Activated naive CD4-positive, alpha-beta T cell treated with anti-CD3 and anti-CD28 coated beads for 36 hours (primary cell): ENCODE results near the gene NLGN1. TPM values are rescaled to one million over a fixed set of nuclear protein-coding genes. Genes with fewer than 3 reads are reported as not detected.

Source experiments
- CTCF ChIA-PET: fragments of 350-600 bp; sonication (Branson Sonifier 250); formaldehyde crosslinking; loops from one replicate; lab custom pipeline; 2021; ENCODE audit warnings: antibody characterized with exemption; lab: Charles Lee
- DNase-seq: peaks from one replicate; pipeline ENCODE4 v3.0.0-alpha.2; 2020
- H3K27ac Mint-ChIP-seq: one replicate; pipeline ENCODE4 v1.8.0; 2021; ENCODE audit warnings: mild to moderate bottlenecking, mixed read lengths
- H3K27me3 Mint-ChIP-seq: one replicate; pipeline ENCODE4 v1.8.0; 2021; ENCODE audit warnings: low read depth, mixed read lengths
- H3K36me3 Mint-ChIP-seq: one replicate; pipeline ENCODE4 v1.8.0; 2021; ENCODE audit warnings: low read depth, mixed read lengths
- H3K4me1 Mint-ChIP-seq: one replicate; pipeline ENCODE4 v1.8.0; 2021; ENCODE audit warnings: low read depth, mixed read lengths
- H3K4me3 Mint-ChIP-seq: one replicate; pipeline ENCODE4 v1.8.0; 2021; ENCODE audit warnings: mild to moderate bottlenecking, moderate library complexity, mixed read lengths
- H3K9me3 Mint-ChIP-seq: one replicate; pipeline ENCODE4 v1.8.0; 2021; ENCODE audit warnings: mixed read lengths
- intact Hi-C: fragments of 100-400 bp; cut with micrococcal nuclease; formaldehyde crosslinking; loops from one replicate; pipeline ENCODE4 v1.15.1; 2023
- total RNA-seq, 2 experiments: library from RNA; stranded (reverse); gene quantifications; one replicate each; pipeline ENCODE4 v1.2.3, GENCODE V29; 2021

Gene NLGN1
- total RNA-seq, 2 experiments from 2014 or later: not detected

GRCh38 chr3:173708191-173708590 is 310.6 kb downstream of the NLGN1 start:
- no peak for DNase-seq
- no peaks in the 10 kb centered on the region for H3K36me3 Mint-ChIP-seq
- no peaks in the 10 kb centered on the region for H3K27me3 Mint-ChIP-seq
- H3K4me3 Mint-ChIP-seq: no peak overlapping the region
- no peak overlapping the region for H3K27ac Mint-ChIP-seq
- H3K9me3 Mint-ChIP-seq: no peaks in the 10 kb centered on the region
- CTCF ChIA-PET: no interaction called here
- intact Hi-C loops: no loop called here
- no peaks in the 10 kb centered on the region for H3K4me1 Mint-ChIP-seq

- intact Hi-C loops: no loop called here
- Mint-ChIP-seq H3K4me3 (no peak overlapping the region), H3K4me1 (no peaks in the 10 kb centered on the region), H3K27me3 (no peaks in the 10 kb centered on the region), H3K36me3 (no peaks in the 10 kb centered on the region), H3K9me3 (no peaks in the 10 kb centered on the region), H3K27ac (no peak overlapping the region)
- DNase-seq: no peak
- CTCF ChIA-PET: no interaction called here
Measured at GRCh38 chr3:173709026-173709425, 311.5 kb downstream of the NLGN1 start.

GRCh38 chr3:173711619-173712018 is 314.1 kb downstream of the NLGN1 start:
- Mint-ChIP-seq H3K27ac (no peak overlapping the region), H3K4me3 (no peak overlapping the region), H3K36me3 (no peaks in the 10 kb centered on the region), H3K27me3 (no peaks in the 10 kb centered on the region), H3K4me1 (no peaks in the 10 kb centered on the region), H3K9me3 (no peaks in the 10 kb centered on the region)
- CTCF ChIA-PET: no interaction called here
- no peak for DNase-seq
- intact Hi-C loops: no loop called here

- intact Hi-C loops: no loop called here
- no peak for DNase-seq
- Mint-ChIP-seq H3K9me3 (no peaks in the 10 kb centered on the region), H3K4me1 (no peaks in the 10 kb centered on the region), H3K4me3 (no peak overlapping the region), H3K27me3 (no peaks in the 10 kb centered on the region), H3K36me3 (no peaks in the 10 kb centered on the region), H3K27ac (no peak overlapping the region)
- CTCF ChIA-PET: no interaction called here
Measured at GRCh38 chr3:173719585-173719984, 322.0 kb downstream of the NLGN1 start.

- Mint-ChIP-seq H3K9me3 (peaks cover 2% of the 10 kb centered on the region), H3K4me3 (no peak overlapping the region), H3K27ac (no peak overlapping the region), H3K36me3 (no peaks in the 10 kb centered on the region), H3K27me3 (no peaks in the 10 kb centered on the region), H3K4me1 (no peaks in the 10 kb centered on the region)
- CTCF ChIA-PET: no interaction called here
- no peak for DNase-seq
- intact Hi-C loops: no loop called here
Measured at GRCh38 chr3:173725507-173725906, 328.0 kb downstream of the NLGN1 start.

GRCh38 chr3:173730391-173730790 is 332.8 kb downstream of the NLGN1 start:
- Mint-ChIP-seq H3K9me3 (peaks cover 2% of the 10 kb centered on the region), H3K36me3 (no peaks in the 10 kb centered on the region), H3K4me3 (no peak overlapping the region), H3K27ac (no peak overlapping the region), H3K4me1 (no peaks in the 10 kb centered on the region), H3K27me3 (no peaks in the 10 kb centered on the region)
- CTCF ChIA-PET: no interaction called here
- no peak for DNase-seq
- intact Hi-C loops: no loop called here

- H3K4me3 Mint-ChIP-seq: no peak overlapping the region
- intact Hi-C loops: no loop called here
- no peaks in the 10 kb centered on the region for H3K36me3 Mint-ChIP-seq
- no peak for DNase-seq
- no peaks in the 10 kb centered on the region for H3K27me3 Mint-ChIP-seq
- CTCF ChIA-PET: no interaction called here
- H3K27ac Mint-ChIP-seq: no peak overlapping the region
- H3K9me3 Mint-ChIP-seq: peaks cover 2% of the 10 kb centered on the region
- H3K4me1 Mint-ChIP-seq: no peaks in the 10 kb centered on the region
Measured at GRCh38 chr3:173732237-173732636, 334.7 kb downstream of the NLGN1 start.

GRCh38 chr3:173733029-173733652 is 335.6 kb downstream of the NLGN1 start:
- Mint-ChIP-seq H3K4me1 (no peaks in the 10 kb centered on the region), H3K27ac (no peak overlapping the region), H3K4me3 (no peak overlapping the region), H3K36me3 (no peaks in the 10 kb centered on the region), H3K27me3 (no peaks in the 10 kb centered on the region), H3K9me3 (peaks cover 2% of the 10 kb centered on the region)
- intact Hi-C loops: no loop called here
- CTCF ChIA-PET: no interaction called here
- DNase-seq: no peak

GRCh38 chr3:173734473-173734872 is 336.9 kb downstream of the NLGN1 start:
- no peaks in the 10 kb centered on the region for H3K9me3 Mint-ChIP-seq
- intact Hi-C loops: no loop called here
- no peaks in the 10 kb centered on the region for H3K4me1 Mint-ChIP-seq
- H3K27me3 Mint-ChIP-seq: no peaks in the 10 kb centered on the region
- no peak for DNase-seq
- CTCF ChIA-PET: no interaction called here
- no peak overlapping the region for H3K4me3 Mint-ChIP-seq
- no peaks in the 10 kb centered on the region for H3K36me3 Mint-ChIP-seq
- no peak overlapping the region for H3K27ac Mint-ChIP-seq

GRCh38 chr3:173734895-173735294 is 337.4 kb downstream of the NLGN1 start:
- H3K9me3 Mint-ChIP-seq: no peaks in the 10 kb centered on the region
- CTCF ChIA-PET: no interaction called here
- H3K4me3 Mint-ChIP-seq: no peak overlapping the region
- DNase-seq: no peak
- H3K36me3 Mint-ChIP-seq: no peaks in the 10 kb centered on the region
- no peaks in the 10 kb centered on the region for H3K4me1 Mint-ChIP-seq
- intact Hi-C loops: no loop called here
- H3K27ac Mint-ChIP-seq: no peak overlapping the region
- H3K27me3 Mint-ChIP-seq: no peaks in the 10 kb centered on the region

GRCh38 chr3:173735841-173736240 is 338.3 kb downstream of the NLGN1 start:
- CTCF ChIA-PET: no interaction called here
- Mint-ChIP-seq H3K4me1 (no peaks in the 10 kb centered on the region), H3K4me3 (no peak overlapping the region), H3K27ac (no peak overlapping the region), H3K27me3 (no peaks in the 10 kb centered on the region), H3K36me3 (no peaks in the 10 kb centered on the region), H3K9me3 (peaks cover 3% of the 10 kb centered on the region)
- intact Hi-C loops: no loop called here
- no peak for DNase-seq

- Mint-ChIP-seq H3K36me3 (no peaks in the 10 kb centered on the region), H3K27me3 (no peaks in the 10 kb centered on the region), H3K4me1 (no peaks in the 10 kb centered on the region), H3K4me3 (no peak overlapping the region), H3K27ac (no peak overlapping the region), H3K9me3 (peaks cover 3% of the 10 kb centered on the region)
- intact Hi-C loops: no loop called here
- no peak for DNase-seq
- CTCF ChIA-PET: no interaction called here
Measured at GRCh38 chr3:173737167-173737808, 339.7 kb downstream of the NLGN1 start.

- Mint-ChIP-seq H3K36me3 (no peaks in the 10 kb centered on the region), H3K4me3 (no peak overlapping the region), H3K4me1 (no peaks in the 10 kb centered on the region), H3K27ac (no peak overlapping the region), H3K27me3 (no peaks in the 10 kb centered on the region), H3K9me3 (peaks cover 3% of the 10 kb centered on the region)
- CTCF ChIA-PET: no interaction called here
- no peak for DNase-seq
- intact Hi-C loops: no loop called here
Measured at GRCh38 chr3:173739726-173740125, 342.2 kb downstream of the NLGN1 start.
